Activated naive CD8-positive, alpha-beta T cell treated with anti-CD3 and anti-CD28 coated beads, Interleukin-2, amount 10 ng/mL, durations not matched to agents 7 days and 5 days (primary cell): Measurements from ENCODE around the gene BRWD1. TPM values are rescaled to one million over a fixed set of nuclear protein-coding genes. Genes with fewer than 3 reads are reported as not detected.
"Not testable (repeated sequence)": the region's sequence is repeated elsewhere in the genome, so short reads cannot be mapped to it uniquely, and the experiment has no call there.

Experiments
- ATAC-seq: fragments of 150-1000 bp; cut with Tn5 transposase; one replicate; pipeline ENCODE4 v1.10.0; 2021; ENCODE audit warnings: low read depth, moderate library complexity
- POLR2A ChIA-PET: fragments of 350-600 bp; sonication (Branson Sonifier 250); formaldehyde crosslinking; loops from one replicate; lab custom pipeline; 2021; ENCODE audit warnings: antibody characterized with exemption; lab: Charles Lee
- DNase-seq: peaks from one replicate; pipeline ENCODE4 v3.0.0; 2021
- H3K27ac Mint-ChIP-seq: one replicate; pipeline ENCODE4 v1.8.0; 2022; ENCODE audit warnings: mild to moderate bottlenecking, mixed read lengths
- H3K27me3 Mint-ChIP-seq: one replicate; pipeline ENCODE4 v1.8.0; 2022; ENCODE audit warnings: mild to moderate bottlenecking, moderate library complexity, mixed read lengths
- H3K36me3 Mint-ChIP-seq: one replicate; pipeline ENCODE4 v1.8.0; 2021; ENCODE audit warnings: mild to moderate bottlenecking, mixed read lengths
- H3K4me1 Mint-ChIP-seq: one replicate; pipeline ENCODE4 v1.8.0; 2021; ENCODE audit warnings: mixed read lengths
- H3K4me3 Mint-ChIP-seq: one replicate; pipeline ENCODE4 v1.8.0; 2022; ENCODE audit warnings: mild to moderate bottlenecking, moderate library complexity, mixed read lengths
- H3K9me3 Mint-ChIP-seq: one replicate; pipeline ENCODE4 v1.8.0; 2021; ENCODE audit warnings: mixed read lengths
- total RNA-seq, 2 experiments: library from RNA; stranded (reverse); gene quantifications; one replicate each; pipeline ENCODE4 v1.2.3, GENCODE V29; 2021

The BRWD1 gene
- total RNA-seq, 2 experiments from 2014 or later = 53.5 to 62.9 TPM

DNA sequence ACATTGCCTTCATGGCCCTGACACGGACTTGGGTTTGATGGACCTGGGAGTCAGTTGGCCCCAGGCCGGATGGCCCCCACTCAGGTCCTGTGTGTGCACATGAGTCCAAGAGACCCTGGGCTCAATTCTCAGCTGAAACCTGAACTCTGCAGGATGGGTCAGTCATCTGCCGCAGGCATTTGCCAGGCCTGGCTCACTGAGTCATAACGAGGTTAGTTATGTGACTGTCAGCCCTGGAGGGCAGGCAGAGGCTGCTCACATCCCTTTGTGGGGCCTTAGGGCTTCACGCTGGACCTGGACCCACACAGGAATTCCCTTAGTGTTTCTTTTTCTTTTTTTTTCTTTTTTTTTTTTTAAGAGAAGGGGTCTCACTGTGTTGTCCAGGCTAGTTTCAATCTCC, 176.7 kb downstream of the BRWD1 start:
- no peak for ATAC-seq
- Mint-ChIP-seq H3K4me3 (no peak overlapping the region), H3K27me3 (peaks cover 9% of the 10 kb centered on the region), H3K27ac (no peak overlapping the region), H3K36me3 (no peaks in the 10 kb centered on the region), H3K4me1 (no peaks in the 10 kb centered on the region), H3K9me3 (peaks cover 2% of the 10 kb centered on the region)
- DNase-seq = no peak
- POLR2A ChIA-PET = no interaction called here

DNA sequence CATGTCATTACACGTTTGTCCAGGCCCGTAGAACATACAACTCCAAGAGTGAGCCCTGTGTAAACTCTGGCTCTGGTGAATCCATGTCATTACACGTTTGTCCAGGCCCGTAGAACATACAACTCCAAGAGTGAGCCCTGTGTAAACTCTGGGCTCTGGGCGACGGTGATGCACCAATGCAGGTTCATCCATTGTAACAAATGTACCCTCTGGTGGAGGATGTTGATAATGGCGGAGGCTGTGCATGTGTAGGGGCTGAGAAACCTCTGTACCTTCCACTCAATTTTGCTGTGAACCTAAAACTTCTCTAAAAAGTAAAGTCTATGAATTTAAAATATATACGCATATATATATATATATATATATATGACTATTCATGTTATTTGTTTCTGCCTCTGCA, 177.3 kb downstream of the BRWD1 start:
- DNase-seq, H3K27ac Mint-ChIP-seq, H3K9me3 Mint-ChIP-seq, H3K4me1 Mint-ChIP-seq, H3K27me3 Mint-ChIP-seq, H3K4me3 Mint-ChIP-seq, ATAC-seq, H3K36me3 Mint-ChIP-seq, POLR2A ChIA-PET: not testable (repeated sequence)

DNA sequence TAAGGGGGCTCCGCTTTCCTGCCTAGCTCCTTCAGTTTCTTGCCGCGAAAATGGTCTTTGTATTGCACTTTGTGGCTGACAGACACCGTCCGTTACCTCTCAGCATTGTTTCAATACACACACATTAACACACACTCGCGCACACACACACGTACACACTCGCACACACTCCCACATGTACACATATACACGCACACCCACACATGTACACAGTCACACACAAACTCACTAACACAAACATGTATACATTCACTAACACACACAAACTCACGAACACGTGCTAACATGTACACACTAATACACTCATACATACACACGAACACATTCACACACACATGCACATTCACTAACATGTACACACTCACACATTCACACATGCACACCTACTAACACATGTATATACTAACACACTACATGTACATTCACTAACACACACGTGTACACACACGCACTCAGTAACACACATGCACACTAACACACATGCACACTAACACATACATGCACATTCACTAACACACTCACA, 179.1 kb downstream of the BRWD1 start:
- ATAC-seq (no peak), DNase-seq (no peak)
- Mint-ChIP-seq H3K36me3 (no peaks in the 10 kb centered on the region), H3K27me3 (peaks cover 18% of the 10 kb centered on the region), H3K27ac (no peak overlapping the region), H3K4me1 (no peaks in the 10 kb centered on the region), H3K4me3 (no peak overlapping the region), H3K9me3 (peaks cover 2% of the 10 kb centered on the region)
- POLR2A ChIA-PET = no interaction called here

Other genes starting within 250 kb of the BRWD1 start
- gene PSMG1, start 130.2 kb downstream of the BRWD1 start, total RNA-seq = 10 to 100 TPM; 40.7 to 42.3 TPM
- gene HMGN1, start 35.5 kb upstream of the BRWD1 start, total RNA-seq = 100 to 1,000 TPM; 363 to 369 TPM
- not detected for gene LCA5L, start 132.1 kb upstream of the BRWD1 start, total RNA-seq
- gene SH3BGR, start 138.3 kb upstream of the BRWD1 start, total RNA-seq = 1 to 10 TPM; 1.4 to 1.9 TPM